K562 (cell line): Measurements from ENCODE around the gene SYVN1. TPM values are rescaled to one million over a fixed set of nuclear protein-coding genes. Genes with fewer than 3 reads are reported as not detected.

Source experiments
- ATAC-seq: fragments of 200-7000 bp; cut with Tn5 transposase; 3 replicates; pipeline ENCODE4 v1.9.1; 2020; ENCODE audit warnings: moderate library complexity
- BruUV-seq: library from RNA; stranded (reverse); fragments of 400-500 nt; replicated peaks from 2 replicates; lab custom pipeline; 2021; lab: Mats Ljungman, UMichigan
- CTCF ChIA-PET: fragments of 300-600 bp; formaldehyde crosslinking; extraction: SDS; loops from one replicate; lab custom pipeline; 2021; ENCODE audit warnings: low intra/inter-chr PET ratio; lab: Yijun Ruan, JAX
- POLR2A ChIA-PET: fragments of 300-600, 350-650 bp; sonication (Branson Sonifier 250); formaldehyde crosslinking; extraction: SDS; loops from one replicate; lab custom pipeline; 2021; ENCODE audit warnings: antibody characterized with exemption, inconsistent platforms; lab: Yijun Ruan, JAX
- DNase-seq, 4 experiments: peaks; one replicate each; pipeline versions ENCODE4 v3.0.0 to v3.0.0-alpha.2; 2011 to 2018; ENCODE audit warnings: low spot score in 3 of 4, mixed read lengths in 3 of 4; ENCODE audit errors: extremely low read depth in 1 of 4
- FAIRE-seq: peaks from 2 replicates; lab custom pipeline; 2011; peaks lifted over from hg19 to GRCh38; lab: Jason Lieb, UNC
- H2AFZ ChIP-seq: 2 replicates; pipeline ENCODE4 v1.6.0; 2011; ENCODE audit warnings: low read depth, low read length, control low read depth, inconsistent platforms
- H3K27ac ChIP-seq: fragments of 200-600 bp; 3 replicates; pipeline ENCODE4 v1.8.0; 2011; ENCODE audit warnings: low read depth, mild to moderate bottlenecking, control low read depth, inconsistent platforms, low read length, moderate library complexity, mixed read lengths; ENCODE audit errors: extremely low read depth
- H3K27me3 ChIP-seq, 2 experiments: fragments of 300-600 bp in 1 of 2; 2 replicates in 1 of 2; 3 replicates in 1 of 2; pipeline versions ENCODE4 v1.6.0 to v1.8.0; 2011; ENCODE audit warnings: inconsistent platforms in 2 of 2, low read length in 2 of 2, mild to moderate bottlenecking in 1 of 2, mixed read lengths in 1 of 2, moderate library complexity in 1 of 2; ENCODE audit not compliant: control insufficient read depth in 2 of 2, insufficient read depth in 2 of 2
- H3K36me3 ChIP-seq: fragments of 300-600 bp; 3 replicates; pipeline ENCODE4 v1.8.0; 2011; ENCODE audit warnings: mild to moderate bottlenecking, low read length, inconsistent platforms; ENCODE audit not compliant: control insufficient read depth, insufficient read depth
- H3K4me1 ChIP-seq, 2 experiments: fragments of 200-600 bp in 1 of 2; replicated peaks in 1 of 2; 2 replicates in 1 of 2; 3 replicates in 1 of 2; pipeline versions ENCODE4 v1.5.1 to v1.8.0; 2011; ENCODE audit warnings: inconsistent platforms in 2 of 2, low read length in 2 of 2, mild to moderate bottlenecking in 1 of 2, mixed read lengths in 1 of 2, moderate library complexity in 1 of 2; ENCODE audit not compliant: control insufficient read depth in 2 of 2, insufficient read depth in 2 of 2
- H3K4me2 ChIP-seq: 2 replicates; pipeline ENCODE4 v1.6.1; 2011; ENCODE audit warnings: low read length, control low read depth, inconsistent platforms, mixed read lengths; ENCODE audit not compliant: insufficient read depth
- H3K4me3 ChIP-seq: fragments of 200-600 bp; sonication (generic), shearing (Covaris generic); 2 replicates; pipeline ENCODE4 v1.5.1; 2016; ENCODE audit warnings: control low read depth, inconsistent platforms
- H3K79me2 ChIP-seq: fragments of 200-600 bp; 3 replicates; pipeline ENCODE4 v1.8.0; 2011; ENCODE audit warnings: low read length, inconsistent platforms; ENCODE audit not compliant: control insufficient read depth, insufficient read depth
- H3K9ac ChIP-seq, 2 experiments: 2 replicates each; pipeline versions ENCODE4 v1.6.0 to v1.6.1; 2011; ENCODE audit warnings: low read depth in 2 of 2, low read length in 2 of 2, control low read depth in 1 of 2, inconsistent platforms in 1 of 2, mild to moderate bottlenecking in 1 of 2, mixed read lengths in 1 of 2; ENCODE audit not compliant: insufficient read depth in 1 of 2
- H3K9me1 ChIP-seq: one replicate; pipeline ENCODE4 v1.6.0; 2011; ENCODE audit warnings: inconsistent platforms, mild to moderate bottlenecking, low read length, moderate library complexity; ENCODE audit not compliant: control insufficient read depth, insufficient read depth
- H3K9me3 ChIP-seq: replicated peaks from 2 replicates; pipeline ENCODE4 v1.5.1; 2011; ENCODE audit warnings: low read depth, low read length, inconsistent platforms; ENCODE audit not compliant: control insufficient read depth, insufficient read depth
- H4K20me1 ChIP-seq: replicated peaks from 2 replicates; pipeline ENCODE4 v1.6.1; 2011; ENCODE audit warnings: low read length, inconsistent platforms, mixed read lengths; ENCODE audit not compliant: control insufficient read depth, insufficient read depth
- FOS ChIP-seq: IDR thresholded peaks from 3 replicates; pipeline ENCODE4 v1.6.1; 2011; ENCODE audit not compliant: insufficient read length; ENCODE audit errors: extremely low read depth
- KDM1A ChIP-seq, 2 experiments: fragments of 450-650 bp; IDR thresholded peaks; 2 replicates each; pipeline ENCODE4 v1.6.1; 2016; ENCODE audit warnings: mild to moderate bottlenecking in 2 of 2
- LCOR ChIP-seq: sonication (generic); formaldehyde crosslinking; IDR thresholded peaks from 2 replicates; pipeline ENCODE4 v1.8.0; 2022; ENCODE audit warnings: mild to moderate bottlenecking, missing genetic modification reagents
- MECOM ChIP-seq: fragments of 250-450 bp; sonication (Bioruptor Pico); IDR thresholded peaks from 2 replicates; pipeline ENCODE4 v1.8.0; 2022; ENCODE audit warnings: inconsistent platforms
- REST ChIP-seq, 2 experiments: fragments of 450-650 bp; formaldehyde crosslinking in 1 of 2; IDR thresholded peaks; 2 replicates each; pipeline versions ENCODE4 v1.4.0 to v1.6.1; 2014 to 2020; ENCODE audit warnings: mild to moderate bottlenecking in 2 of 2, borderline replicate concordance in 1 of 2, low read depth in 1 of 2
- SIN3A ChIP-seq, 2 experiments: fragments of 150-350 bp in 1 of 2; IDR thresholded peaks; 2 replicates each; pipeline ENCODE4 v1.6.1; 2011 to 2016; ENCODE audit warnings: borderline replicate concordance in 2 of 2, low read depth in 2 of 2, low read length in 2 of 2, mild to moderate bottlenecking in 2 of 2, moderate library complexity in 2 of 2; ENCODE audit not compliant: control insufficient read depth in 1 of 2
- SRSF1 ChIP-seq: fragments of 200-400 bp; formaldehyde crosslinking; IDR thresholded peaks from 2 replicates; pipeline ENCODE4 v1.6.1; 2017; ENCODE audit warnings: mild to moderate bottlenecking, low read depth, low read length, moderate library complexity
- ZBTB5 ChIP-seq: fragments of 450-650 bp; IDR thresholded peaks from 2 replicates; pipeline ENCODE4 v1.6.1; 2017; ENCODE audit warnings: antibody characterized with exemption
- ZFP30 ChIP-seq: fragments of 250-450 bp; sonication (Bioruptor Pico); IDR thresholded peaks from 2 replicates; pipeline ENCODE4 v1.8.0; 2022; ENCODE audit warnings: moderate library complexity, mild to moderate bottlenecking, inconsistent platforms, borderline replicate concordance
- ZNF699 ChIP-seq: fragments of 250-450 bp; sonication (Bioruptor Pico); IDR thresholded peaks from 2 replicates; pipeline ENCODE4 v1.8.0; 2021; ENCODE audit warnings: mild to moderate bottlenecking, moderate library complexity; ENCODE audit not compliant: insufficient replicate concordance
- WGBS: fragments of 100-300 bp; shearing (Covaris generic); methylation state at CpG from one replicate; pipeline ENCODE4 v1.1.6; 2016; ENCODE audit warnings: low coverage, mixed read lengths; ENCODE audit not compliant: insufficient coverage; ENCODE audit errors: missing lambda C conversion rate; 5-methylcytosine and 5-hydroxymethylcytosine counted together
- in situ Hi-C: fragments of 300-500 bp; cut with MboI; formaldehyde crosslinking; loops from 4 replicates; pipeline ENCODE4 v1.15.0; 2018; ENCODE audit warnings: inconsistent platforms, mixed read lengths
- intact Hi-C: fragments of 100-400 bp; cut with micrococcal nuclease; formaldehyde crosslinking; loops from 2 replicates; pipeline ENCODE4 v1.14.2; 2022
- polyA plus RNA-seq, 8 experiments: library from polyadenylated mRNA; depleted of rRNA in 4 of 8; stranded (reverse) in 5 of 8; unstranded in 3 of 8; fragments of >200 nt; fragmentation: Nextera tagmentation in 2 of 8; fragmentation: Illumina TruSeq in 1 of 8; extraction: Ambion mirVana in 2 of 8; extraction: Trizol in 1 of 8; gene quantifications; 2 replicates each; pipeline versions ENCODE4 v1.2.1 to v1.2.3, GENCODE V29; 2011 to 2014; ENCODE audit warnings: inconsistent platforms in 1 of 8, missing spikeins in 1 of 8
- total RNA-seq, 7 experiments: library from RNA; depleted of rRNA in 6 of 7; stranded (reverse); fragments of >200 nt in 6 of 7; fragmentation: Illumina TruSeq in 2 of 7; extraction: Trizol in 2 of 7; gene quantifications; 2 replicates each; pipeline versions ENCODE4 v1.2.1 to v1.2.3, GENCODE V29; 2011 to 2021; ENCODE audit warnings: low replicate concordance in 1 of 7

The SYVN1 gene
- total and polyA plus RNA-seq, 9 of the 15 experiments (the other 6 are each of a cell fraction or from before 2014, with no cell fraction given): 0.41 to 47.4 (median 9.9) TPM

GRCh38 chr11:65083134-65083833 lies 51.0 kb downstream of the SYVN1 start:
- H3K4me2 ChIP-seq: peak overlapping the region; percentile 98
- H3K9ac ChIP-seq: peak overlapping the region; percentile 96
- H3K27ac ChIP-seq: peak overlapping the region; percentile 90
- TSS peak; percentile 56 for BruUV-seq
- no peaks in the 10 kb centered on the region for H3K9me1 ChIP-seq
- H3K9me3 ChIP-seq: no peaks in the 10 kb centered on the region
- H2AFZ ChIP-seq: peak overlapping the region; percentile 89
- ChIA-PET POLR2A (interaction anchor here (0.5 to 1.8 kb wide), 10 partner anchors 8 to 297 kb away, joined by 3 to 11 read pairs (median 4); partner anchors contain the start of genes SAC3D1 and SNX15), CTCF (interaction anchor here (1.0 to 1.4 kb wide), 2 partner anchors 70 kb away, joined by 3 read pairs; no protein-coding TSS in a partner anchor)
- in situ Hi-C loops: no loop called here
- peak; percentile 15 for ATAC-seq
- H3K27me3 ChIP-seq: no peaks in the 10 kb centered on the region; a peak in 1 of 5 replicates
- peak in 2 of 4 experiments; percentile 48 for DNase-seq
- peak overlapping the region; percentile 81 for H3K4me3 ChIP-seq
- H3K36me3 ChIP-seq: peaks cover 82% of the 10 kb centered on the region
- no peaks in the 10 kb centered on the region; the same call in none of the 2 replicates for H4K20me1 ChIP-seq
- intact Hi-C loops: loop anchor here (5.0 kb wide), 1 partner anchor 56 kb away; the partner anchor contains the start of gene SNX15
- H3K79me2 ChIP-seq: peaks cover 66% of the 10 kb centered on the region
- peak; percentile 11 for FAIRE-seq
- WGBS: 0% methylated on average over 13 of the region's 13 CpGs
- H3K4me1 ChIP-seq: peaks cover 22 to 26% of the 10 kb centered on the region in 2 experiments
- TF ChIP-seq FOS (no peak), ZNF699 (no peak), MECOM (CRISPR knock-in tag) (no peak), ZBTB5 (no peak), REST (IDR thresholded peaks at IDR 0.05; ENCODE audit: borderline replicate concordance) (0 out of 2 replicates have a peak, but pooled peaks have one; percentile 3), REST (CRISPR knock-in tag; IDR thresholded peaks at IDR 0.05; ENCODE audit: low read depth) (no peak), LCOR (no peak), KDM1A (IDR thresholded peaks at IDR 0.05) (peak; percentile 61 to 67; a peak in 3 of 4 replicates), SRSF1 (no peak), ZFP30 (CRISPR knock-in tag) (no peak), SIN3A (IDR thresholded peaks at IDR 0.05; ENCODE audit: borderline replicate concordance in 2 of 2, control insufficient read depth in 1 of 2, low read depth in 2 of 2, low read length in 2 of 2) (0 out of 4 replicates have a peak, but pooled peaks of 1 of the 2 experiments have one; percentile 10)
